ENCODE measurements around the gene SMURF1.

DNA sequence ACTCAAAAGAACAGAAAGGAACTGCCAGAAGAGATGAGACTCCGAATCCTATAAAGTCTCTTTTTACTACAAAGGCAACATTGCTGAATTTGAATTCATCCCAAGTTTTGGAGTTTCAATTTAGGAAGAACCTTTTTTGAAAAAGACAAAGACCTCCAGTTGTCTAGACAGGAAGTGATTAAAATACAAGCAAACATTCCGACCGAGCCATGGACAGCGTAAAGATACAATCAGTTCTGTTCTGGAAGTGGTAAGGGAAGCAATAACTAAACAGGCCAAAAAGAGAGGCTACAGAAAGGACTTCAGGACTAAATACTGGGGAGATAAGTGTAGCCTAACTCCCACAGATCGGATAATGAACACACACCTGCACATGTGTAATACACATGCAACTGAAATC lies 101.0 kb downstream of the SMURF1 start:
- TF ChIP-seq ZNF8 (CRISPR knock-in tag; IDR thresholded peaks at IDR 0.05) (no peak), GLIS3 (CRISPR knock-in tag; IDR thresholded peaks at IDR 0.05) (no peak), OSR1 (CRISPR knock-in tag; IDR thresholded peaks at IDR 0.05) (no peak)
- TF ChIP-seq, protein P1, sequence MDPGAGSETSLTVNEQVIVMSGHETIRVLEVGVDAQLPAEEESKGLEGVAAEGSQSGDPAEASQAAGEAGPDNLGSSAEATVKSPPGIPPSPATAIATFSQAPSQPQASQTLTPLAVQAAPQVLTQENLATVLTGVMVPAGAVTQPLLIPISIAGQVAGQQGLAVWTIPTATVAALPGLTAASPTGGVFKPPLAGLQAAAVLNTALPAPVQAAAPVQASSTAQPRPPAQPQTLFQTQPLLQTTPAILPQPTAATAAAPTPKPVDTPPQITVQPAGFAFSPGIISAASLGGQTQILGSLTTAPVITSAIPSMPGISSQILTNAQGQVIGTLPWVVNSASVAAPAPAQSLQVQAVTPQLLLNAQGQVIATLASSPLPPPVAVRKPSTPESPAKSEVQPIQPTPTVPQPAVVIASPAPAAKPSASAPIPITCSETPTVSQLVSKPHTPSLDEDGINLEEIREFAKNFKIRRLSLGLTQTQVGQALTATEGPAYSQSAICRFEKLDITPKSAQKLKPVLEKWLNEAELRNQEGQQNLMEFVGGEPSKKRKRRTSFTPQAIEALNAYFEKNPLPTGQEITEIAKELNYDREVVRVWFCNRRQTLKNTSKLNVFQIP (CRISPR knock-in tag; IDR thresholded peaks at IDR 0.05; ENCODE audit: borderline replicate concordance, low read depth), result no peak
